Heart left ventricle (tissue), 16 donors: ENCODE data around the gene SPRY2. TPM values are rescaled to one million over a fixed set of nuclear protein-coding genes. Genes with fewer than 3 reads are reported as not detected.

Experiments
- ATAC-seq, 4 donors: fragments of 200-7000 bp; cut with Tn5 transposase; one replicate each; pipeline ENCODE4 v1.9.1; 2020 to 2022; ENCODE audit warnings: moderate library complexity in 4 of 4, mild to moderate bottlenecking in 3 of 4, moderate number of reproducible peaks in 1 of 4
- DNase-seq, 5 donors: peaks; one replicate each; pipeline ENCODE4 v3.0.0-alpha.2; 2020
- H3K27ac ChIP-seq, 12 donors: fragments of 200-600 bp; sonication (generic) in 4 of 12; one replicate each; pipeline versions ENCODE4 v1.5.0 to v1.8.0; 2016 to 2022; ENCODE audit warnings: mild to moderate bottlenecking in 2 of 12
- H3K27me3 ChIP-seq, 9 donors: fragments of 200-600 bp; sonication (generic) in 2 of 9; one replicate each; pipeline versions ENCODE4 v1.5.1 to v1.8.0; 2016 to 2022; ENCODE audit warnings: mild to moderate bottlenecking in 3 of 9
- H3K36me3 ChIP-seq, 9 donors: fragments of 200-600 bp; sonication (generic) in 2 of 9; one replicate each; pipeline versions ENCODE4 v1.5.0 to v1.8.0; 2018 to 2022; ENCODE audit warnings: mild to moderate bottlenecking in 2 of 9
- H3K4me1 ChIP-seq, 12 donors: fragments of 200-600 bp; sonication (generic) in 4 of 12; one replicate each; pipeline versions ENCODE4 v1.5.0 to v1.8.0; 2016 to 2022; ENCODE audit warnings: mild to moderate bottlenecking in 3 of 12
- H3K4me3 ChIP-seq, 12 donors: fragments of 200-600 bp; sonication (generic) in 4 of 12; one replicate each; pipeline versions ENCODE4 v1.5.0 to v1.8.0; 2017 to 2022; ENCODE audit warnings: mild to moderate bottlenecking in 9 of 12, moderate library complexity in 4 of 12
- H3K9me3 ChIP-seq, 12 donors: fragments of 200-600 bp; sonication (generic) in 4 of 12; one replicate each; pipeline versions ENCODE4 v1.5.0 to v1.8.0; 2016 to 2022; ENCODE audit warnings: mild to moderate bottlenecking in 1 of 12
- CTCF ChIP-seq, 12 donors: fragments of 200-600 bp; sonication (generic) in 4 of 12; IDR thresholded peaks; one replicate each; pipeline versions ENCODE4 v1.5.0 to v1.8.0; 2018 to 2022; ENCODE audit warnings: antibody characterized with exemption in 12 of 12, mild to moderate bottlenecking in 5 of 12
- POLR2A ChIP-seq, 2 donors: fragments of 450-650 bp; IDR thresholded peaks; one replicate each; pipeline ENCODE4 v1.6.1; 2017; ENCODE audit warnings: antibody characterized with exemption in 2 of 2, mild to moderate bottlenecking in 2 of 2, moderate library complexity in 2 of 2
- WGBS, 4 donors: extraction: QIAGEN DNeasy Blood & Tissue Kit in 2 of 4; methylation state at CpG; one replicate each; pipeline versions ENCODE4 v1.1.5 to v1.1.7; 2013 to 2018; 5-methylcytosine and 5-hydroxymethylcytosine counted together
- intact Hi-C, 10 donors: fragments of 100-400 bp; cut with DNase I; formaldehyde crosslinking; loops; one replicate each; pipeline versions ENCODE4 v1.11.1 to v1.14.2; 2022
- polyA plus RNA-seq, 2 donors: library from polyadenylated mRNA; stranded (reverse); fragments of 200-250 nt; gene quantifications; one replicate each; pipeline ENCODE4 v1.2.3, GENCODE V29; 2013
- total RNA-seq, 9 donors: library from RNA; depleted of rRNA in 2 of 9; stranded (reverse); fragments of >200 nt in 2 of 9; fragmentation: NEBNext Ultra II Directional in 3 of 9; extraction: Animal tissue kit (Norgen Biotek cat#: 25700) in 3 of 9; gene quantifications; one replicate each; pipeline versions ENCODE4 v1.1.0 to v1.2.4, GENCODE V29; 2016 to 2023
- donor health status: ischemic (EF 13 %, LVEDD 7.1; RV severe dilation, severe dysfunction).
- donor health status: healthy with polysubstance abuse.
- donor health status: DM: no; HTN: yes; CAD: no.
- donor health status: DM: no; HTN: no; CAD: no.
- donor health status: ischemic (EF 25% LVEDD 6.9; RV normal size, moderate dysfunction).
- donor health status: ischemic (EF 25% LVEDD 5.7; RV mildly dilated, moderate dysfunction).
- donor health status: healthy.
- donor health status: DM: yes; HTN: yes; CAD: no.
- donor health status: ischemic (EF 35%, LVEDD 5.7; RV mildly dilated, moderate dysfunction).
- donor health status: nonischemic (EF 11% LVEDD 7.7; RV severe dilation, severe dysfunction).
- donor health status: DM: yes; HTN: yes; CAD: no.
- donor health status: PGD.
- donor health status: ischemic (EF 29% LVEDD 5.4; RV normal size, mild dysfunction).
- donor health status: nonischemic (EF 23%, LVEDD 6.1; RV moderate dilation, normal function).

Gene SPRY2
- total and polyA plus RNA-seq, 11 donors = 18.0 to 48.6 (median 31.7) TPM

GRCh38 chr13:80379245-80379644 is 38.3 kb upstream of the SPRY2 start:
- H3K27ac ChIP-seq = no peak overlapping the region
- H3K27me3 ChIP-seq = no peaks in the 10 kb centered on the region
- H3K4me1 ChIP-seq = no peaks in the 10 kb centered on the region
- H3K36me3 ChIP-seq = no peaks in the 10 kb centered on the region
- DNase-seq = no peak
- no peaks in the 10 kb centered on the region for H3K9me3 ChIP-seq
- no peak for ATAC-seq
- TF ChIP-seq CTCF (IDR thresholded peaks at IDR 0.05) = no peak
- TF ChIP-seq POLR2A (IDR thresholded peaks at IDR 0.05) = no peak
- no peak overlapping the region for H3K4me3 ChIP-seq
- 59 to 65% (median 62%) methylated on average over 3 of the region's 3 CpGs for WGBS, 4 donors
- intact Hi-C loops = no loop called here

DNA sequence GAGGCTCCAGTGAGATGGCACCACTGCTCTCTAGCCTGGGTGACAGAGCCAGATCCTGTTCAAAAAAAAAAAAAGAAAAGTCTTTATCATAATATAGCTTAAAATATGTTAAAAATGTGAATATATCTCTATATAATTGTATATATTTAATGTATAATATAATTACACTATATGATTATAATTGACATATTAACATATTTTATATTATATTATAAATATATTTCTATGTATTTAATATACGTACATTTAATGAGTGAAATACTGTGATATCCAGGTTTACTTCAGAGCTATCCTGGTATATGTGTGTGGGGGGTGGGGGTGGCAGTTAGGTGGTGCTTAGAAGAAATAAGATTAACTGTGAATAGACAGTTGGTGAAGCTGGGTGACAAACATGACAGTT is 35.6 kb upstream of the SPRY2 start:
- H3K36me3 ChIP-seq = no peaks in the 10 kb centered on the region
- no peak for ATAC-seq
- H3K27ac ChIP-seq = no peak overlapping the region
- H3K4me3 ChIP-seq = no peak overlapping the region
- H3K27me3 ChIP-seq = no peaks in the 10 kb centered on the region
- intact Hi-C loops = no loop called here
- WGBS, 4 donors = 92 to 99% (median 98%) methylated on average over 1 of the region's 1 CpG
- peaks cover 0 to 6% (median 0%) of the 10 kb centered on the region in 12 donors for H3K4me1 ChIP-seq
- TF ChIP-seq CTCF (IDR thresholded peaks at IDR 0.05) (no peak), POLR2A (IDR thresholded peaks at IDR 0.05) (no peak)
- no peak for DNase-seq
- no peaks in the 10 kb centered on the region for H3K9me3 ChIP-seq

DNA sequence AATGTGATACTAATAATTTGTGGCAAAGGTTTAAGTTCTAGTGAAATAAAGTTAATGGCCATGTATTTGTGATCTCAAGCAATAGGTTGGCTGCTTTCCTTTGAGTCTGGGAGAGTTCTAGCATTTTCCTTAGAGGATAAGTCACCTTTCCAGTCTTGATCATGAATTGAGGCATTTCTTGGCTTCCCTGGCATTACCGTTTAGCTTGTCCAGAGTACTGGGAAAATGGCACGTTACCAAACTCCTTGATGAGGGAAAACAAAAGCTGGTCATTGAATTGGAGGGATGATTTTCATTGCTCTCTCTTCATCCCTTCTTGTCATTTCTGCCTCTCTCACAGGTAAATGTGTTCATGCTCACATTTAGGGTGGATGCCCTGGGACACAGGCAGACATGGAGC is 34.0 kb upstream of the SPRY2 start:
- Histone ChIP-seq H3K4me3 (no peak overlapping the region), H3K27me3 (no peaks in the 10 kb centered on the region), H3K27ac (peak overlapping the region in 5 of 12 donors; percentile 1 to 75 (median 62)), H3K36me3 (no peaks in the 10 kb centered on the region), H3K4me1 (peaks cover 0 to 6% (median 0%) of the 10 kb centered on the region in 12 donors), H3K9me3 (no peaks in the 10 kb centered on the region)
- no peak for ATAC-seq
- intact Hi-C loops = no loop called here
- 66 to 93% (median 83%) methylated on average over 2 of the region's 2 CpGs for WGBS, 4 donors
- no peak for TF ChIP-seq POLR2A (IDR thresholded peaks at IDR 0.05)
- TF ChIP-seq CTCF (IDR thresholded peaks at IDR 0.05) = no peak
- DNase-seq = no peak

GRCh38 chr13:80374444-80374843 is 33.5 kb upstream of the SPRY2 start:
- Histone ChIP-seq H3K36me3 (no peaks in the 10 kb centered on the region), H3K27ac (peak overlapping the region in 7 of 12 donors; percentile 1 to 75 (median 50)), H3K4me3 (no peak overlapping the region), H3K4me1 (peaks cover 0 to 6% (median 0%) of the 10 kb centered on the region in 12 donors), H3K9me3 (no peaks in the 10 kb centered on the region), H3K27me3 (no peaks in the 10 kb centered on the region)
- DNase-seq (peak; percentile 36 to 82 (median 67)), ATAC-seq (peak; percentile 81 to 95 (median 92))
- no peak for TF ChIP-seq POLR2A (IDR thresholded peaks at IDR 0.05)
- no peak for TF ChIP-seq CTCF (IDR thresholded peaks at IDR 0.05)
- WGBS, 4 donors = 64 to 77% (median 70%) methylated on average over 5 of the region's 5 CpGs
- intact Hi-C loops = no loop called here
